ENCODE data around the gene FAM237B.
A peak's percentile ranks its signal among the peaks of the same experiment; 100 is the strongest.
"Not testable (repeated sequence)": the region's sequence is repeated elsewhere in the genome, so short reads cannot be mapped to it uniquely, and the experiment has no call there.

Gene FAM237B

DNA sequence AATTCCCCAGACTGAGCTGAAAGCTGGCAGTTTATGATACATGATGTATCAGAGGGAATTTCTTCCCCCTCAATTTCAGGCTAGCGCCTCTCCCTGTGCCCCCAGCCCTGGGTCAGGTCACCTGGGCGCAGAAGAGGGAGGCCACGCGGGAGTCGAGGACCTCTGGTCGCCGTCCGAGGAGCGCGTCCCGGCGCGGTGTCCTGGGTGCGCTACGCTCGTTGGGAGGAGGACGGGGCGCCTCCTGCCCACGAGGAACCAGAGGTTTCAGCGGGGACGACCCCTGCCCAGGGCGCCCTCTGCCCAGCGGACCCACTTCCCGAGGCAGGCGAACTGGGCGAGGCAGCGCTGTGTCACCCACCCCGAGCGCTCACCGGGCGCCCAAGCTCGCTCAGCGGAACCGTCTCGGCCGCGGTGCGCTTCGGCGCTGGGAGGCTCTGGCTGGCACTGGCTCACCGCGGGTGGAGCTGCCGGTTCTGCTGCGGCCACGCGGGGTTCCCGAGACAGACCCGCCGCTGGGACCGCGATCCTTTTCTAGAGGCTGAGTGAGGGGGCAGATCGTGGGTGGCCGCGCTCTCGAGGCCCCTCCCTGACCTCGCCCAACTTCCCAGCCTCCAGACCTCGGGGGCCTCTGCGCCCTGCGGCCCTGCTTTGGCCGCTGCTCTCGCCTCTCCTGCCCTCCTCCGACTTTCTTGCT is at the start of gene FAM237B:
TSS of gene FAM237B (minus strand) at position 504 of the 694 bp plus-strand sequence. CDS start 1,556 bp downstream, outside the sequence.
- DNase-seq: no peak

DNA sequence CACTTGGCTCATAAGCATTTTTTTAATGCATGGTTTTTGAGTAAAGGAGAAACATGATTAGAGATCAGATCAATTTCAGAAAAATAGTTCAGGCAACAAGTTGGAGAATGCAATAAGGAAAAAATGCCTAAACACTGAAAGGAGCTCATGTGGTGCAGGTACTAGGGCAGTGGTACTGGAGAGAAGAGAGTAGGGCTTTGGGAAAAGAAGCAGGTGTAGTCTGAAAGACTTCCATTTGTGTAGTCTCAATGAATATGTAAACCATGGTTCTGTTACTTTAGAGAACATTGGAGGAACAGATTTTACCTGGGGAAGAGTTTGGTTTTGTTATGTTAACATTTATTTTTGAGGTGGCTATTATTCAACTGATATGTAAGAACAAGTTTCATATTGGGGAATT is 30.9 kb upstream of the FAM237B start:
- no peak for DNase-seq

DNA sequence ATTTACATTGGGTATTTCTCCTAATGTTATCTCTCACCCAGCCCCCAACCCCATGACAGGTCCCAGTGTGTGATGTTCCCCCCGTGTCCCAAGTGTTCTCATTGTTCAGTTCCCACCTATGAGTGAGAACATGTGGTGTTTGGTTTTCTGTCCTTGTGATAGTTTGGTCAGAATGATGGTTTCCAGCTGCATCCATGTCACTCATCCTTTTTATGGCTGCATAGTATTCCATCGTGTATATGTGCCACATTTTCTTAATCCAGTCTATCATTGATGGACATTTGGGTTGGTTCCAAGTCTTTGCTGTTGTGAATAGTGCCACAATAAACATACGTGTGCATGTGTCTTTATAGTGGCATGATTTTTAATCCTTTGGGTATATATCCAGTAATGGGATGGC is 28.9 kb upstream of the FAM237B start:
- not testable (repeated sequence) for DNase-seq

- DNase-seq: no peak
Measured at GRCh38 chr7:90349305-90349704, 28.2 kb upstream of the FAM237B start.

GRCh38 chr7:90347759-90348158 is 26.7 kb upstream of the FAM237B start:
- no peak for DNase-seq

DNA sequence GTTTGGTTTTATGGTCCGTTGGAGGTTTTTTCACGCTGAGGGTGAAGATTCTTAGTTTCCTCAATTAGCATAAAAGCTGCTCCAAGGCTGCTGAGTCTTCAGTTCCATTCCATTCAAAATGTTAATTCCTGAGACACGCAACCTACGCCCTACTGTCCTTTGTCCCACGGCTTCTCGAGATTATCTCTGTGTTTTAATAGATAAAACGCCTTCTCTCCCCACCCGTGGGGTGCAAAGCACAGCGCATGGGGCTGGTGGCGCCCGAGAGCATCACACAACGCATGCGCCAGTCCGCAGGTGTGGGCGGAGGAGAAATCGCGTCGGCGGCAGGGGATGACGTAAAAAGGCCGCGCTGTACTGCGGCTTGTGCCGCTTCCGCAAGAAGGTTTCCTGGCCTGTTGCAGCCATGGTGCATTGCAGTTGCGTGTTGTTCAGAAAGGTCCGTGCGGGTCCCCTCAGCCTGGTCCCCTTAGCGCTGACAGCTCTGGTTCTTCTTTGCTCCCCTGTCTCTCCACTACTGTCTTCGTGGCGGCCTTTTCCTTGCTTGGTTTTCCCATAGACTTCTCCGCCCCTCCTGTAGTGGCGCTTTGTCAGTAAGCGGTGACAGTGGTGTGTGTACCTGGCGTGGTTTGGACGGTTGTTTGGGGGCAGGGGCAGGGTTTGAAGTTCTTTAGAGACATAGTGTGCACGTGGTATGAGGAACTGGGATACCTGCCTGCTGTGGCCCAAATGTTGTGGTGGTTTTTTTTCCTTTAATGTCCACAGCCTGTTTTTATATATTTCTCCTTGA is 25.4 kb upstream of the FAM237B start, which contains the start of gene GTPBP10:
TSS of gene GTPBP10 (plus strand) at position 381 of the 790 bp plus-strand sequence. CDS start at position 407, 26 bp downstream.
- DNase-seq: peak; percentile 71

- DNase-seq: no peak
Measured at GRCh38 chr7:90345595-90346335, 24.7 kb upstream of the FAM237B start.

GRCh38 chr7:90345016-90345415 is 23.9 kb upstream of the FAM237B start:
- DNase-seq: no peak

GRCh38 chr7:90337106-90337505 is 16.0 kb upstream of the FAM237B start:
- no peak for DNase-seq

- DNase-seq: not testable (repeated sequence)
Measured at GRCh38 chr7:90334926-90335325, 13.8 kb upstream of the FAM237B start.

DNA sequence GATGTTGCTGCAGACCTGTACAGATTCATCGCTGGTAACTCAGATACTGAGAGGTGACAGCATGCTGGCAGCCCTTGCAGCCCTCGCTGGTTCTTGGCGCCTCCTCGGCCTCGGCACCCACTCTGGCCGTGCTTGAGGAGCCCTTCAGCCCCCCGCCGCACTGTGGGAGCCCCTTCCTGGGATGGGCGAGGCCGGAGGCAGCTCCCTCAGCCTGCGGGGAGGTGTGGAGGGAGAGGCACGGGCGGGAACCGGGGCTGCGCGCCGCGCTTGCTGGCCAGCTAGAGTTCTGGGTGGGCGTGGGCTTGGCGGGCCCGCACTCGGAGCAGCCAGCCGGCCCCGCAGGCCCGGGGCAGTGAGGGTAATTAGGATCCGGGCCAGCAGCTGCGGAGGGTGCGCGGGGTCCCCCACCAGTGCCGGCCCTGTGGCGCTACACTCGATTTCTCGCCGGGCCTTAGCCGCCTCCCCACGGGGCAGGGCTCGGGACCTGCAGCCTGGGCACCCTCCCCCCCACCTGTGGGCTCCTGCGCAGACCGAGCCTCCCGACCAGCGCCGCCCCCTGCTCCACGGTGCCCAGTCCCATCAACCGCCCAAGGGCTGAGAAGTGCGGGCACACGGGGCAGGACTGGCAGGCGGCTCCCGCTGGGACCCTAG is 13.2 kb upstream of the FAM237B start:
- no peak for DNase-seq

DNA sequence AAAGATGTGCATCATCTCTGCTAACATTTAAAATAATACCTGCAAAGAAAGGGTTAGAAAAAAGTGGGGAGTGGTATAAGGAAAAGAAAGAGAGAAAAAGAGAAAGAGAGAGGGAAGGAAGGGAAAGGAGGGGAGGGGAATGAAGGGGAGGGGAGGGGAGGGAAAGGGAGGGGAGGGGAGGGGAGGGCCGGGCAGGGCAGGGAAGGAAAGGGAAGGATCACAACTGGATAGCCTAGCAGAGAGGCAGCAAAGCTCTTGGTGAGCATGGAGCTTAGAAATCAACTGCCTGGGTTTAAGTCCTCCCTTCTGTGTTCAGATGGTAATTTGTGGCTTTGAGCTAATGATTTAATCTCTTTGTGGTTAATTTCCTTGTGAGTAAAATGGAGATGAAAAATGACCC is 5.4 kb upstream of the FAM237B start:
- DNase-seq: no peak

DNA sequence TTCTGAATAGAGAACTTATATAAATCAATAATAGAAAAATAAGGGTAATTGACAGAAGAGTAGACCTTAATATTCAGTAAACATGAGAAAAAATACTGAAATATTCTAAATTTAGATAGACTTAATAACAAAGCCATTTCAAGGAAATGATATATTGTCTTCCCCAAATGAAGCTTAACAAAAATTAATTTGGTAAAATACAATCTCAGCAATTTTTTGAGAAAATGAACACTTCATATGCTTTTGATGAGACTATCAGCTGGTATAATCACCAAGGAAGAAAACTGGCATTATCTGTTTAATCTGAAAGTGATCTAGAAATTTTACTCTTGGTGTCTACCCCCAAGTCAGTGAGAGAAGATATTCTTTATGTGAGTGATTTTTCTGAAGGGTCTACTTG is 1.7 kb upstream of the FAM237B start:
- DNase-seq: no peak

GRCh38 chr7:90320418-90320800 is 695 bp downstream of the FAM237B start:
- no peak for DNase-seq

GRCh38 chr7:90320014-90320413 is 1.1 kb downstream of the FAM237B start:
- DNase-seq: no peak

DNA sequence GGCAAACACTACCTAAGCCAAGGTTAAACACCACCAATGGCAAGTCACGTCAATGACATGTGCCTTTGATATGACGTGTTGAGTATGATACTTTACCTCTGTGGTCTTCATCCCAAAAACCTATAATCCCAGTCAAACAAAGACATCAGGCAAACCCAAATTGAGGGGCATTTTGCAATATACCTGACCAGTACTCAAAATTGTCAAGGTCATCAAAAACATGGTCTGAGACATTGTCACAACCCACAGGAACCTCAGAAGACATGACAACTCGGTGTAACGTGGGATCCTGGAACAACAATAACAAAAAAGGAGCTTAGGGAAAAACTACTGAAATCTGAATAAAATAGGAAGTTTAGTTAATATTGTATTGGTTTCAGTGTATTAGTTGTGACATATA is 7.2 kb downstream of the FAM237B start:
- DNase-seq: no peak

DNA sequence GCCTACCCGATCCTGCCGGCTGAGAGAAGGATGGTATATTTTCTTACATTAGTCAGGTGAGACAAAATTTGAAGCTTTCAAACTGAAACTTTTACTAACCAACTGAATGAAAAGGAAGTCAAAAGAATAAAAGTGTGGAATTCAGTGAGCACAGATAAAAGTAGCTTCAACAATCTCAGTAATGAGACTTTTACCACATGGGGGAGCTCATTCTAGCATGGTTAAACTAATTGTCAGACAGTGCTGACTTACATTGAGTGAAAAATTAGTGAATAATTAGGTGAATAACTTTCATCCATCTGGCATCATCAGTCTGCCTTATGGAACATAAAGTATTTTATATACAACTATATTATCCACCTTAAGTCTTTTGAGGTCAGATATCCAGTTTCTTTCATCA is 8.4 kb downstream of the FAM237B start:
- no peak for DNase-seq

DNA sequence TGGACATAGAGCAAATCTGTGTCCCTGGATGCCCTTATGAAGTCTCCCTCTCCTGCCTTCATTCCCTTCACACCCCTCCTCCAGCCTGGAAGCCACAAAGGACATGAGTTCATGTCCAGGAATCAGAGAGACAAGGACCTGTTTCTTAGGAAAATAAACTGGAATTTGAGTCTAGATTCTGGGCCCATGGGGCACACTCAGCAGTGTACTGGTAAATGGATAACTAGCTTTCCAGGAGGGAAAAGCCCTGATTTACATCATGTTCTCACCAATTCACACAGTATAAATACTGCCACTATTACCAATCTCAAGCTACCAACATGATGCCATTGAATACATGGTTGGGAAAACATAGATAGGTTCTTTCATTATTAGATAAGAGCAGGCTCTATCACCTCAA is 9.9 kb downstream of the FAM237B start:
- DNase-seq: no peak

- DNase-seq: no peak
Measured at GRCh38 chr7:90309872-90310271, 11.2 kb downstream of the FAM237B start.

DNA sequence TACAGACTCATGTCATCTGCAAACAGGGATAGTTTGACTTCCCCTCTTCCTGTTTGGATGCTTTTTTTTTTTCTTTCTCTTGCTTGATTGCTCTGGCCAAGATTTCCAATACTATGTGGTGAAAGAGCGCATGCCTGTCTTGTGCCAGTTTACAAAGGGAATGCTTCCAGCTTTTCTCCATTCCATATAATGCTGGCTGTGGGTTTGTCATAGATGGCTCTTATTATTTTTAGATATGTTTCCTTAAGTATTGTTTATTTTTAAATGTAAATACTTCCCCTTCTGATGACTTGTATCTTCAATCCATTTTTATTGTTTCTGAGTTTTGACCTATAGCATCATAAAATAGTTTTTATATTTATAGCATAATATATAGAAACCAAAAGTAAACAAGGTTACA is 17.9 kb downstream of the FAM237B start:
- DNase-seq: no peak

DNA sequence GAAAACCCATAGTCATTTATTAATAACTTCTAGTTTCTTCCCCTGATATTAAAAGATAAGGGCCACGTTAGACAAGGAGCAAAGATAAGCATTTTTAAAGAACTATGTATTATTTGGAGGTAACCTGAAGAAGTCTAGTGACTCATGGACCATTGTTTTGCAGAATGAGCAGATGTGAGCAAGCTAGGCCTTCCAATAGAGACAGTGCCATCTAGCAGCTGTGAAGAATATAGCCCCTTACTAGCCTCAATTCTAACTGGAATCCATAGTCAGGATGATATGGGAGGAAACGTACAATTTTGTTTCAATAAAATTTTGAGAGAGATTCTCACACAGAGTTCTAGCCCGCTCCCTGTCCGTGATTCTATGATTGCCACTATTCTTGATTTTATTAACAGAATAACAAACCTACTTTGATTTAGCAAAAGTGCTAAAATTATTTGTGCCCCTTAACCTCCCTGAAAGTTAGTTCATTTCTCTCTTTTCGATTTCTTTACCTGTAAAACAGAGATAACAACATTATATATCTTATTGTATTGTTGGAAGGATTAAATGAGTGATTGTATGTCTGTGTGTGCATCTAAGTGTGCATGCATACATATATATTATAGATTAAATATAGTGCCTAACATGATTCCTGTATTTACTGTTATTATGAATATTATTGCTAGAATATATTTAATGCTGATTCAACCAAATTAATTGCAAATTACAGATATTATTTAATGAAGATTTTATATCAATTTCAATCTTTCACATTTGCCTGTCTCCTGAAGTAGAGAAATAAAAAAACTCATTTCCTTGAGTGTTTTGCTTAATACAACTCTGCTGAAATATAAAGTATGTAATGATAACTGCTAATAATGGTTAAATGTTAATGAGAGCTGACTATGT is 22.7 kb downstream of the FAM237B start:
- no peak for DNase-seq
